ENCODE data around the gene PPP1R12A.

- TF ChIP-seq, protein P1, sequence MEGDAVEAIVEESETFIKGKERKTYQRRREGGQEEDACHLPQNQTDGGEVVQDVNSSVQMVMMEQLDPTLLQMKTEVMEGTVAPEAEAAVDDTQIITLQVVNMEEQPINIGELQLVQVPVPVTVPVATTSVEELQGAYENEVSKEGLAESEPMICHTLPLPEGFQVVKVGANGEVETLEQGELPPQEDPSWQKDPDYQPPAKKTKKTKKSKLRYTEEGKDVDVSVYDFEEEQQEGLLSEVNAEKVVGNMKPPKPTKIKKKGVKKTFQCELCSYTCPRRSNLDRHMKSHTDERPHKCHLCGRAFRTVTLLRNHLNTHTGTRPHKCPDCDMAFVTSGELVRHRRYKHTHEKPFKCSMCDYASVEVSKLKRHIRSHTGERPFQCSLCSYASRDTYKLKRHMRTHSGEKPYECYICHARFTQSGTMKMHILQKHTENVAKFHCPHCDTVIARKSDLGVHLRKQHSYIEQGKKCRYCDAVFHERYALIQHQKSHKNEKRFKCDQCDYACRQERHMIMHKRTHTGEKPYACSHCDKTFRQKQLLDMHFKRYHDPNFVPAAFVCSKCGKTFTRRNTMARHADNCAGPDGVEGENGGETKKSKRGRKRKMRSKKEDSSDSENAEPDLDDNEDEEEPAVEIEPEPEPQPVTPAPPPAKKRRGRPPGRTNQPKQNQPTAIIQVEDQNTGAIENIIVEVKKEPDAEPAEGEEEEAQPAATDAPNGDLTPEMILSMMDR (IDR thresholded peaks at IDR 0.05), result no peak
- TF ChIP-seq EZH2 (IDR thresholded peaks at IDR 0.05), result no peak
Observed at GRCh38 chr12:79874665-79875064, 60.2 kb downstream of the PPP1R12A start.
